B cell (primary cell): ENCODE results near the gene TPK1. TPM values are rescaled to one million over a fixed set of nuclear protein-coding genes. Genes with fewer than 3 reads are reported as not detected.

ENCODE experiments used
- ATAC-seq: fragments of 200-7000 bp; cut with Tn5 transposase; one replicate; pipeline ENCODE4 v1.10.0; 2021; ENCODE audit warnings: low read depth, mild to moderate bottlenecking, moderate number of reproducible peaks, moderate library complexity
- CTCF ChIA-PET: fragments of 350-600 bp; sonication (Branson Sonifier 250); formaldehyde crosslinking; loops from one replicate; lab custom pipeline; 2021; ENCODE audit warnings: antibody characterized with exemption, inconsistent platforms; lab: Charles Lee
- POLR2A ChIA-PET: fragments of 350-600 bp; sonication (Branson Sonifier 250); formaldehyde crosslinking; loops from one replicate; lab custom pipeline; 2021; ENCODE audit warnings: antibody characterized with exemption; lab: Charles Lee
- DNase-seq: peaks from one replicate; pipeline ENCODE4 v3.0.0; 2013
- H2AFZ ChIP-seq: 2 replicates; pipeline ENCODE4 v1.6.1; 2012; ENCODE audit warnings: mild to moderate bottlenecking, low read depth, low read length; ENCODE audit not compliant: insufficient read depth, poor library complexity, severe bottlenecking
- H3K27ac ChIP-seq, 2 donors: 1 replicate in 1 of 2; 2 replicates in 1 of 2; pipeline ENCODE4 v1.5.1; 2012 to 2013; ENCODE audit warnings: low read length in 2 of 2, mild to moderate bottlenecking in 2 of 2, moderate library complexity in 1 of 2
- H3K27me3 ChIP-seq, 4 experiments: fragments of 200-600 bp in 1 of 4; sonication (generic) in 1 of 4; replicated peaks in 1 of 4; 1 replicate in 2 of 4; 2 replicates in 2 of 4; pipeline versions ENCODE4 v1.6.1 to v1.7.0; 2013 to 2016; ENCODE audit warnings: low read length in 3 of 4, mild to moderate bottlenecking in 2 of 4, mixed read lengths in 1 of 4, moderate library complexity in 1 of 4; ENCODE audit not compliant: insufficient read depth in 4 of 4, control insufficient read depth in 3 of 4; ENCODE audit errors: control extremely low read depth in 1 of 4
- H3K36me3 ChIP-seq, 2 experiments: replicated peaks in 1 of 2; 1 replicate in 1 of 2; 2 replicates in 1 of 2; pipeline versions ENCODE4 v1.6.1 to v1.7.1; 2013; ENCODE audit warnings: low read length in 1 of 2; ENCODE audit not compliant: insufficient read depth in 2 of 2, control insufficient read depth in 1 of 2; ENCODE audit errors: control extremely low read depth in 1 of 2, extremely low read depth in 1 of 2
- H3K4me1 ChIP-seq, 2 donors: fragments of 200-600 bp in 1 of 2; sonication (generic) in 1 of 2; 1 replicate in 1 of 2; 2 replicates in 1 of 2; pipeline versions ENCODE4 v1.5.1 to v1.6.1; 2013 to 2017; ENCODE audit warnings: low read length in 2 of 2; ENCODE audit not compliant: control insufficient read depth in 2 of 2, insufficient read depth in 2 of 2
- H3K4me2 ChIP-seq: replicated peaks from 2 replicates; pipeline ENCODE3; 2012; ENCODE audit warnings: mild to moderate bottlenecking, low read depth, low read length; ENCODE audit not compliant: poor library complexity, severe bottlenecking
- H3K4me3 ChIP-seq, 5 experiments: fragments of 200-600 bp in 1 of 5; sonication (generic) in 1 of 5; 1 replicate in 3 of 5; 2 replicates in 2 of 5; pipeline versions ENCODE4 v1.5.1 to v1.7.0; 2011 to 2016; ENCODE audit warnings: low read length in 4 of 5, mild to moderate bottlenecking in 4 of 5, low read depth in 2 of 5, control low read depth in 1 of 5, moderate library complexity in 1 of 5; ENCODE audit not compliant: insufficient read depth in 1 of 5; ENCODE audit errors: control extremely low read depth in 1 of 5, extremely low read depth in 1 of 5
- H3K79me2 ChIP-seq: fragments of 200-600 bp; sonication (generic); one replicate; pipeline ENCODE4 v1.6.0; 2016; ENCODE audit warnings: low read length; ENCODE audit not compliant: control insufficient read depth, insufficient read depth
- H3K9ac ChIP-seq: fragments of 200-600 bp; sonication (generic); 2 replicates; pipeline ENCODE4 v1.6.1; 2017; ENCODE audit warnings: mild to moderate bottlenecking, low read length, moderate library complexity
- H3K9me3 ChIP-seq, 3 donors: one replicate each; pipeline versions ENCODE4 v1.6.1 to v1.7.1; 2013; ENCODE audit warnings: low read length in 2 of 3; ENCODE audit not compliant: control insufficient read depth in 2 of 3, insufficient read depth in 1 of 3; ENCODE audit errors: control extremely low read depth in 1 of 3
- H4K20me1 ChIP-seq: 2 replicates; pipeline ENCODE4 v1.6.0; 2012; ENCODE audit warnings: mild to moderate bottlenecking, low read length; ENCODE audit not compliant: insufficient read depth, control insufficient read depth, poor library complexity, severe bottlenecking
- H3K27ac Mint-ChIP-seq: one replicate; pipeline ENCODE4 v1.8.0; 2021; ENCODE audit warnings: mixed read lengths
- H3K27me3 Mint-ChIP-seq: one replicate; pipeline ENCODE4 v1.8.0; 2021; ENCODE audit warnings: mixed read lengths
- H3K4me1 Mint-ChIP-seq: one replicate; pipeline ENCODE4 v1.8.0; 2021; ENCODE audit warnings: mixed read lengths
- H3K4me3 Mint-ChIP-seq: one replicate; pipeline ENCODE4 v1.8.0; 2021; ENCODE audit warnings: mixed read lengths
- H3K9me3 Mint-ChIP-seq: one replicate; pipeline ENCODE4 v1.8.0; 2022; ENCODE audit warnings: mixed read lengths; ENCODE audit not compliant: insufficient read depth
- EZH2 ChIP-seq: IDR thresholded peaks from 2 replicates; pipeline ENCODE4 v1.6.1; 2012; ENCODE audit warnings: borderline replicate concordance, low read depth, mild to moderate bottlenecking, moderate library complexity, low read length; ENCODE audit not compliant: insufficient read depth, poor library complexity, severe bottlenecking
- WGBS: methylation state at CpG from one replicate; pipeline ENCODE4 v1.1.5; 2013; ENCODE audit warnings: missing lambda C conversion rate; ENCODE audit not compliant: insufficient coverage; 5-methylcytosine and 5-hydroxymethylcytosine counted together
- intact Hi-C: fragments of 100-400 bp; cut with micrococcal nuclease; formaldehyde crosslinking; loops from one replicate; pipeline ENCODE4 v1.10.0; 2022
- polyA plus RNA-seq: library from polyadenylated mRNA; depleted of rRNA; stranded (reverse); fragments of >200 nt; gene quantifications from 2 replicates; pipeline ENCODE4 v1.2.3, GENCODE V29; 2012
- total RNA-seq, 2 donors: library from RNA; stranded (reverse); fragments of 120-200 nt in 1 of 2; gene quantifications; 1 replicate in 1 of 2; 2 replicates in 1 of 2; pipeline versions ENCODE4 v1.2.3 to v1.2.4, GENCODE V29; 2013 to 2022
- TF ChIP-seq, protein P1 (sequence below): fragments of 200-600 bp; IDR thresholded peaks from one replicate; pipeline ENCODE4 v1.8.0; 2022; ENCODE audit warnings: antibody characterized with exemption, mild to moderate bottlenecking

The TPK1 gene
- total and polyA plus RNA-seq, 2 donors (not counting 1 experiment from before 2014, with no cell fraction given): 13.7 to 26.4 TPM

GRCh38 chr7:144848078-144848477 is 12.2 kb upstream of the TPK1 start:
- no peak for ATAC-seq

DNA sequence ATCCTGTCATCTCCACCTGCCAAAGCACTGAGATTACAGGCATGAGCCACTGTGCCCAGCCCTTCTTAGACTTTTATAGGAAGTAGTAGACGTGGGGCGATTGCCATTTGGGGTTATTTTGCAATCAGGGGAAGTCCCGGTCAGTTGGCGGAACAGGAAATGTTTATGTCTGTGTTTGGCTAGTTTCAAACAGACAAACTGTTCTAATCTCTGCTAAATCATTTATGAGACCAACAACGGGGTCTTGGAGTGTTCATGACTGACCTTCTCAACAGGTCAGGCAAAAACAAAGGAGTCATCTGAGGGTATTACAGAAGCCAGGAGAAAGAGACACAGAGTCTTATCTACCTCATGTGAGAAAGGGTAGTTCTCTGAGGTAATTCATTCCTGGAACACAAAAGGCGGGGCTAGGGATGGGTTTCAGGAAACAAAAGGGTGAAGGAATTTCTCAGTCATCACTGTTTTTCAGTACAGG is 6.6 kb upstream of the TPK1 start:
- Mint-ChIP-seq H3K4me3 (peak overlapping the region; percentile 86), H3K9me3 (peaks cover 4% of the 10 kb centered on the region), H3K27ac (peak overlapping the region; percentile 97), H3K27me3 (no peaks in the 10 kb centered on the region), H3K4me1 (peaks cover 17% of the 10 kb centered on the region)
- ChIA-PET CTCF (interaction anchor here (0.7 kb wide), 1 partner anchor 169 kb away, joined by 4 read pairs; no protein-coding TSS in a partner anchor), POLR2A (no interaction called here)
- peak; percentile 91 for ATAC-seq
- no peaks in the 10 kb centered on the region for H3K36me3 ChIP-seq
- H3K9me3 ChIP-seq: peaks cover 0 to 3% (median 0%) of the 10 kb centered on the region in 3 donors
- peaks cover 14 to 18% of the 10 kb centered on the region in 2 donors for H3K4me1 ChIP-seq
- DNase-seq: peak; percentile 75
- H3K27ac ChIP-seq: peak overlapping the region; percentile 78 to 95
- peak overlapping the region; percentile 83 for H2AFZ ChIP-seq
- intact Hi-C loops: no loop called here
- no peak for TF ChIP-seq EZH2
- TF ChIP-seq, protein P1, sequence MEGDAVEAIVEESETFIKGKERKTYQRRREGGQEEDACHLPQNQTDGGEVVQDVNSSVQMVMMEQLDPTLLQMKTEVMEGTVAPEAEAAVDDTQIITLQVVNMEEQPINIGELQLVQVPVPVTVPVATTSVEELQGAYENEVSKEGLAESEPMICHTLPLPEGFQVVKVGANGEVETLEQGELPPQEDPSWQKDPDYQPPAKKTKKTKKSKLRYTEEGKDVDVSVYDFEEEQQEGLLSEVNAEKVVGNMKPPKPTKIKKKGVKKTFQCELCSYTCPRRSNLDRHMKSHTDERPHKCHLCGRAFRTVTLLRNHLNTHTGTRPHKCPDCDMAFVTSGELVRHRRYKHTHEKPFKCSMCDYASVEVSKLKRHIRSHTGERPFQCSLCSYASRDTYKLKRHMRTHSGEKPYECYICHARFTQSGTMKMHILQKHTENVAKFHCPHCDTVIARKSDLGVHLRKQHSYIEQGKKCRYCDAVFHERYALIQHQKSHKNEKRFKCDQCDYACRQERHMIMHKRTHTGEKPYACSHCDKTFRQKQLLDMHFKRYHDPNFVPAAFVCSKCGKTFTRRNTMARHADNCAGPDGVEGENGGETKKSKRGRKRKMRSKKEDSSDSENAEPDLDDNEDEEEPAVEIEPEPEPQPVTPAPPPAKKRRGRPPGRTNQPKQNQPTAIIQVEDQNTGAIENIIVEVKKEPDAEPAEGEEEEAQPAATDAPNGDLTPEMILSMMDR: no peak
- peak overlapping the region in 4 of 5 experiments; percentile 26 to 44 (median 34) for H3K4me3 ChIP-seq
- peak overlapping the region; percentile 61 for H3K9ac ChIP-seq
- H4K20me1 ChIP-seq: no peaks in the 10 kb centered on the region
- H3K27me3 ChIP-seq: no peaks in the 10 kb centered on the region
- no peaks in the 10 kb centered on the region for H3K79me2 ChIP-seq
- peak overlapping the region; percentile 71 for H3K4me2 ChIP-seq
- WGBS: no CpG with 5 or more reads among the region's 6 CpGs

More at GRCh38 chr7:144848078-144848477, 12.2 kb upstream of the TPK1 start:
- WGBS: no CpG with 5 or more reads among the region's 1 CpG
- no peak overlapping the region for H3K4me3 ChIP-seq
- no peaks in the 10 kb centered on the region for H3K36me3 ChIP-seq
- Mint-ChIP-seq H3K9me3 (peaks cover 5% of the 10 kb centered on the region), H3K4me1 (peaks cover 2% of the 10 kb centered on the region), H3K27ac (no peak overlapping the region), H3K27me3 (peaks cover 10% of the 10 kb centered on the region), H3K4me3 (no peak overlapping the region)
- H3K27me3 ChIP-seq: no peaks in the 10 kb centered on the region
- no peak overlapping the region for H3K4me2 ChIP-seq
- no peaks in the 10 kb centered on the region for H3K79me2 ChIP-seq
- TF ChIP-seq EZH2: no peak
- TF ChIP-seq, protein P1: no peak
- no peak overlapping the region for H2AFZ ChIP-seq
- H3K27ac ChIP-seq: no peak overlapping the region
- CTCF ChIA-PET: interaction anchor here (1.0 kb wide), 1 partner anchor 15 kb away, joined by 3 read pairs; no protein-coding TSS in a partner anchor
- peaks cover 0 to 3% (median 0%) of the 10 kb centered on the region in 3 donors for H3K9me3 ChIP-seq
- no peaks in the 10 kb centered on the region for H4K20me1 ChIP-seq
- H3K9ac ChIP-seq: no peak overlapping the region
- intact Hi-C loops: no loop called here
- DNase-seq: no peak
- POLR2A ChIA-PET: no interaction called here
- H3K4me1 ChIP-seq: peaks cover 0 to under 1% of the 10 kb centered on the region in 2 donors
